SK-N-SH treated with all-trans-retinoic acid at 6 μM for 48 hours (cell line): ENCODE measurements around the gene SPIRE2.
A peak's percentile ranks its signal among the peaks of the same experiment; 100 is the strongest.

ENCODE experiments used
- ATAC-seq: fragments of 200-7000 bp; cut with Tn5 transposase; 3 replicates; pipeline ENCODE4 v1.9.1; 2020; ENCODE audit warnings: mild to moderate bottlenecking, moderate library complexity
- ARNTL ChIP-seq: fragments of 450-650 bp; formaldehyde crosslinking; IDR thresholded peaks from 2 replicates; pipeline ENCODE4 v1.5.0; 2020; ENCODE audit warnings: low read depth, mild to moderate bottlenecking, moderate library complexity, borderline replicate concordance
- ESRRG ChIP-seq: fragments of 250-450 bp; sonication (Bioruptor Pico); IDR thresholded peaks from 2 replicates; pipeline ENCODE4 v1.6.1; 2021; ENCODE audit warnings: mild to moderate bottlenecking
- GLIS3 ChIP-seq: fragments of 250-450 bp; sonication (Bioruptor Pico); IDR thresholded peaks from 2 replicates; pipeline ENCODE4 v1.5.0; 2020; ENCODE audit warnings: mild to moderate bottlenecking, moderate library complexity
- ISL1 ChIP-seq: fragments of 250-450 bp; sonication (Bioruptor Pico); IDR thresholded peaks from 2 replicates; pipeline ENCODE4 v2.1.2; 2022; ENCODE audit warnings: mild to moderate bottlenecking, moderate library complexity
- OSR1 ChIP-seq: fragments of 250-450 bp; sonication (Bioruptor Pico); IDR thresholded peaks from 2 replicates; pipeline ENCODE4 v1.8.0; 2022; ENCODE audit warnings: moderate library complexity, mild to moderate bottlenecking, inconsistent platforms
- PPARA ChIP-seq: fragments of 250-450 bp; sonication (Bioruptor Pico); IDR thresholded peaks from 2 replicates; pipeline ENCODE4 v1.5.0; 2020; ENCODE audit warnings: mild to moderate bottlenecking, borderline replicate concordance
- RARB ChIP-seq: fragments of 250-450 bp; sonication (Bioruptor Pico); IDR thresholded peaks from 2 replicates; pipeline ENCODE4 v1.8.0; 2021; ENCODE audit warnings: mild to moderate bottlenecking, moderate library complexity
- TCF4 ChIP-seq: fragments of 250-450 bp; sonication (Bioruptor Pico); IDR thresholded peaks from 2 replicates; pipeline ENCODE4 v1.8.0; 2021; ENCODE audit warnings: mild to moderate bottlenecking, moderate library complexity, borderline replicate concordance
- TOX ChIP-seq: fragments of 250-450 bp; sonication (Bioruptor Pico); IDR thresholded peaks from 2 replicates; pipeline ENCODE4 v1.8.0; 2021; ENCODE audit warnings: mild to moderate bottlenecking, moderate library complexity, borderline replicate concordance
- ZC3H10 ChIP-seq: fragments of 250-450 bp; sonication (Bioruptor Pico); IDR thresholded peaks from 2 replicates; pipeline ENCODE4 v1.5.1; 2021; ENCODE audit warnings: mild to moderate bottlenecking, moderate library complexity
- ZNF565 ChIP-seq: fragments of 450-650 bp; formaldehyde crosslinking; conservative IDR thresholded peaks from 2 replicates; pipeline ENCODE4 v1.5.0; 2020; ENCODE audit warnings: low read depth, mild to moderate bottlenecking, moderate library complexity
- ZNF70 ChIP-seq: fragments of 450-650 bp; formaldehyde crosslinking; IDR thresholded peaks from 2 replicates; pipeline ENCODE4 v1.5.0; 2020; ENCODE audit warnings: mild to moderate bottlenecking, moderate library complexity
- ZNF8 ChIP-seq: fragments of 450-650 bp; formaldehyde crosslinking; IDR thresholded peaks from 2 replicates; pipeline ENCODE4 v1.5.0; 2020; ENCODE audit warnings: mild to moderate bottlenecking, moderate library complexity
- TF ChIP-seq, protein P1 (sequence below): fragments of 250-450 bp; sonication (Bioruptor Pico); IDR thresholded peaks from 2 replicates; pipeline ENCODE4 v1.8.0; 2020; ENCODE audit warnings: mild to moderate bottlenecking, moderate library complexity, borderline replicate concordance
- TF ChIP-seq, protein P2 (sequence below): fragments of 250-450 bp; sonication (Bioruptor Pico); IDR thresholded peaks from 2 replicates; pipeline ENCODE4 v1.5.1; 2020; ENCODE audit warnings: low read depth, mild to moderate bottlenecking, moderate library complexity
- TF ChIP-seq, protein P3 (sequence below): fragments of 250-450 bp; sonication (Bioruptor Pico); IDR thresholded peaks from 2 replicates; pipeline ENCODE4 v1.8.0; 2021; ENCODE audit warnings: low read depth, mild to moderate bottlenecking, moderate library complexity, borderline replicate concordance

The SPIRE2 gene

DNA sequence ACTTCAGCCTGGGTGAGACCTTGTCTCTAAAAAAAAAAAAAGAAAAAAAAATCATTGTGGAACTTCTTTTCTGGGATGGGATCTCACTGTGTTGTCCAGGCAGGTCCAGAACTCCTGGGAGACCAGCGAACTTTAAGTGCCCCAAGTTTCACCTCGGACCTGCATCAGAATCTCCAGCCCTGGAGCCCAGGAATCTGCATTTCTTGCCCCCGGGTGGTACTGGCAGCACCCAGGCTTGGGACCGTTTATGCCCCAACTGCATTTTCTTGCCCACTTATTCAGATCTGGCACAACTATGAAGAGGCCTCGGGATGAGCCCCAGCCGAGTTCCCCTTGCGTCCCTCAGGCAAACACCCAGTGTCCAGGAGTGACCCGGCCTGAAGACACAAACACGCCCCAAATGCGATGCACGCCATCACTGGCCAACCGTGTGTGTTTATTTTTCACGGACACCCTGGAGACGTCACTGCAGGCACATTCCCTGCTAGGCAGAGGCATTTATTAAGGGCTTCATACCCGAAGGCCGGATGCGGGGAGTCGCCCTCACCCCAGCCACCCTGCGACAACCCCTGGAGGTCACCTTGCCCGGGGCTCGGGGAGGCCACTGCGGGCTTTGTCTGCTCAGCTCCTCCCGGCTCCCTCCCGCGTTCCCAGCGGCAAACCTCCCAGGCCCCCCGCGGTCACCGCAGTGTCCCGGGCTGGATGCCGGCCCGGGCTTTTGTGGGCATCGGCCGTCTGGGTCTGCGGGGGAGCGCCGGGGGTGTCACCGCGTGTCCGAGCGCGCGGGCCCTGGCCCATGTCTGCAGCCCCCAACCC is 684 bp upstream of the SPIRE2 start:
- peak; percentile 85 for ATAC-seq
- TF ChIP-seq ZNF70 (CRISPR knock-in tag): peak; percentile 92
- TF ChIP-seq ZNF8 (CRISPR knock-in tag): no peak
- TF ChIP-seq TOX (CRISPR knock-in tag): no peak
- TF ChIP-seq GLIS3 (CRISPR knock-in tag): no peak
- TF ChIP-seq, protein P1, sequence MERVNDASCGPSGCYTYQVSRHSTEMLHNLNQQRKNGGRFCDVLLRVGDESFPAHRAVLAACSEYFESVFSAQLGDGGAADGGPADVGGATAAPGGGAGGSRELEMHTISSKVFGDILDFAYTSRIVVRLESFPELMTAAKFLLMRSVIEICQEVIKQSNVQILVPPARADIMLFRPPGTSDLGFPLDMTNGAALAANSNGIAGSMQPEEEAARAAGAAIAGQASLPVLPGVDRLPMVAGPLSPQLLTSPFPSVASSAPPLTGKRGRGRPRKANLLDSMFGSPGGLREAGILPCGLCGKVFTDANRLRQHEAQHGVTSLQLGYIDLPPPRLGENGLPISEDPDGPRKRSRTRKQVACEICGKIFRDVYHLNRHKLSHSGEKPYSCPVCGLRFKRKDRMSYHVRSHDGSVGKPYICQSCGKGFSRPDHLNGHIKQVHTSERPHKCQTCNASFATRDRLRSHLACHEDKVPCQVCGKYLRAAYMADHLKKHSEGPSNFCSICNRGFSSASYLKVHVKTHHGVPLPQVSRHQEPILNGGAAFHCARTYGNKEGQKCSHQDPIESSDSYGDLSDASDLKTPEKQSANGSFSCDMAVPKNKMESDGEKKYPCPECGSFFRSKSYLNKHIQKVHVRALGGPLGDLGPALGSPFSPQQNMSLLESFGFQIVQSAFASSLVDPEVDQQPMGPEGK: no peak

DNA sequence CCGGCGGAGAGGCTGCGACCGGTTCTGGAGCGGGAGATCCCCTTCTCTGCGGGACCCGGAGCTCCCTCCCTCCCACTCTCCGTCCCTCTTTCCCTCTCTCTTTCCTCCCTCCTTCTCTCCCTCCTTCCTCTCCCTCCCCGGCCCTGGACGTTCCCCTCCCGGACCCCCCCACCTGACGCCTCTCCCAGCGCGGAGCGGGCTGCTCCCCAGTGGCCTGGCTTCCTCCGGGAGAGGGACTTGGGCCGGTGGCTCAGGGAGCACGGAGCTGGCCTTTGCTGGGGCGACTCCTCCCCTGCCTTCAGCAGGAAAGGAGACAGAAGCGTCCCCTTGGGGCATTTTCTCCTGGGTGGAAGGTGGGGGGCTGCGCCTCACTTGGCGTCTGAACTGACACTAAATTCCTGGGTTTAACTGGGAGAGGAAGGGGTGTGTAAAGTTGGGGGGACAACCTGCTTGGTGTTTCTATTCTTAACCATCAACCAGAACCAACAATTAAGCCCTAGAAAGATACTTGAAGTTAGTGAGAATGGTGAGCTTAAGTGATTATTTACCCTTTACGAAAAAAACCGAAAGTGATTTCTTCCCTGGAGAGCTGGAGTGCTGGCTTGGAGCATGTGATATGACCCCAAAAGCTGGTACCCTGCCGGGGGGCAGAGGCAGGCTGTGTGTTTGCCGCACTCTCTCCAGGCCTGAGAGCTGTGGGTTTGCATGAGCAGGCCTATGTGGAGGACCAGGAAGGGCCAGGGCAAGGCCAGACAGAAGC is 775 bp downstream of the SPIRE2 start:
- TF ChIP-seq, protein P2, sequence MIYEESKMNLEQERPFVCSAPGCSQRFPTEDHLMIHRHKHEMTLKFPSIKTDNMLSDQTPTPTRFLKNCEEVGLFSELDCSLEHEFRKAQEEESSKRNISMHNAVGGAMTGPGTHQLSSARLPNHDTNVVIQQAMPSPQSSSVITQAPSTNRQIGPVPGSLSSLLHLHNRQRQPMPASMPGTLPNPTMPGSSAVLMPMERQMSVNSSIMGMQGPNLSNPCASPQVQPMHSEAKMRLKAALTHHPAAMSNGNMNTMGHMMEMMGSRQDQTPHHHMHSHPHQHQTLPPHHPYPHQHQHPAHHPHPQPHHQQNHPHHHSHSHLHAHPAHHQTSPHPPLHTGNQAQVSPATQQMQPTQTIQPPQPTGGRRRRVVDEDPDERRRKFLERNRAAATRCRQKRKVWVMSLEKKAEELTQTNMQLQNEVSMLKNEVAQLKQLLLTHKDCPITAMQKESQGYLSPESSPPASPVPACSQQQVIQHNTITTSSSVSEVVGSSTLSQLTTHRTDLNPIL (CRISPR knock-in tag): no peak
- TF ChIP-seq ZNF565 (CRISPR knock-in tag): no peak
- TF ChIP-seq, protein P1: peak; percentile 36; the same call in 1 of the 2 replicates
- TF ChIP-seq, protein P3, sequence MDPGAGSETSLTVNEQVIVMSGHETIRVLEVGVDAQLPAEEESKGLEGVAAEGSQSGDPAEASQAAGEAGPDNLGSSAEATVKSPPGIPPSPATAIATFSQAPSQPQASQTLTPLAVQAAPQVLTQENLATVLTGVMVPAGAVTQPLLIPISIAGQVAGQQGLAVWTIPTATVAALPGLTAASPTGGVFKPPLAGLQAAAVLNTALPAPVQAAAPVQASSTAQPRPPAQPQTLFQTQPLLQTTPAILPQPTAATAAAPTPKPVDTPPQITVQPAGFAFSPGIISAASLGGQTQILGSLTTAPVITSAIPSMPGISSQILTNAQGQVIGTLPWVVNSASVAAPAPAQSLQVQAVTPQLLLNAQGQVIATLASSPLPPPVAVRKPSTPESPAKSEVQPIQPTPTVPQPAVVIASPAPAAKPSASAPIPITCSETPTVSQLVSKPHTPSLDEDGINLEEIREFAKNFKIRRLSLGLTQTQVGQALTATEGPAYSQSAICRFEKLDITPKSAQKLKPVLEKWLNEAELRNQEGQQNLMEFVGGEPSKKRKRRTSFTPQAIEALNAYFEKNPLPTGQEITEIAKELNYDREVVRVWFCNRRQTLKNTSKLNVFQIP (CRISPR knock-in tag): no peak
- TF ChIP-seq, all 23 proteins: peak for 1
- ATAC-seq: peak; percentile 16

DNA sequence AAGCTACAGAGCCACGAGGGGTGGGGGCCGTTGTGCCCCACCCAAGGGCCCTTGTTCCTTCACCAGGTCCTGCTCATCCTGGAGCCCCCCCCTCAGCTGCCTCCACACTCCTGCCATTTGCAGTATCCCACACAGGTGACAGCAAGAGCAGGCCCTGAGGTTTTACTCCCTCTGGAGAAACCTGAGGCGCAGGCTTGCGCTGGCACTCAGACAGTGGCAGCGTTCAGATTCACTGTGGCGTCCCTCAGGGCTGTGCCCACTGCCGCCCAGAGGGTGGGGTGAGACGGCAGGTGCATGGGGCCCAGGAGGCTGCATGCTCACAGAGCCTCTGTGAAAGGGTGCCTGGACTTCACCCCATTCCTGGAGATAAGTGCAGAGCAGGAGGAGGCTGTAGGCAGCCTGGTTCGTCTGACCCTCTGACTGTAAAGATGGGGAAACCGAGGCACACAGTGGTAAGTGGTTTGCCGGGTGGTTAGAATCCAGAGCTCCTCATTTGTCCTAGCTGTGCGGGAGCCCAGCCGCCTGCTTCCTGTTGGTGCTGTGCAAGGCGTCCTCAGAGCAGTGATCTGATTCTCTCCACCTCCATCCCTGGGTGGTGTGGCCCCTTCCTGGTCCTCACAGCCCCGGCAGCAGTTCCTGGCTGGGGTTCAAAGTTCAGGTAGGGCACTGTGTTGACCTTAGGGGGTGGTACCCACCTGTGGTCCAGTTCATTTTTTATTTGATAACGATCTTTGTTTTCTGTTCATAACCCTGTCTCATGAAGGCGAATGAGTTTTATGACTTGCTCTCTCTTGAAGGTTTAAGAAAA is 1.6 kb downstream of the SPIRE2 start:
- ATAC-seq: no peak

More for the DNA sequence above, 1.6 kb downstream of the SPIRE2 start:
- TF ChIP-seq OSR1 (no peak), ZNF565 (CRISPR knock-in tag) (no peak), ISL1 (no peak), ZNF8 (CRISPR knock-in tag) (no peak), ZNF70 (CRISPR knock-in tag) (no peak), ARNTL (no peak), TOX (CRISPR knock-in tag) (no peak), ZC3H10 (CRISPR knock-in tag) (no peak), GLIS3 (CRISPR knock-in tag) (no peak), ESRRG (CRISPR knock-in tag) (no peak), TCF4 (CRISPR knock-in tag) (no peak), PPARA (CRISPR knock-in tag) (no peak), RARB (no peak)
- TF ChIP-seq, protein P2 (CRISPR knock-in tag): no peak
- TF ChIP-seq, protein P1: no peak
